BLaER1 treated with 17β-estradiol and CSF1 and Interleukin-3, amounts not matched to agents 10 nM and 100 nM (cell line): ENCODE measurements around the gene MLF2.
A peak's percentile ranks its signal among the peaks of the same experiment; 100 is the strongest.

Experiments used
- H3K27ac ChIP-seq, 11 experiments: shearing (Covaris generic); formaldehyde crosslinking; 2 replicates each; pipeline ENCODE4 v1.8.1; 2022
- H3K27me3 ChIP-seq, 11 experiments: shearing (Covaris generic); formaldehyde crosslinking; 2 replicates each; pipeline ENCODE4 v1.8.1; 2022
- H3K36me3 ChIP-seq, 11 experiments: shearing (Covaris generic); formaldehyde crosslinking; 2 replicates each; pipeline ENCODE4 v1.8.1; 2022
- H3K4me1 ChIP-seq, 10 experiments: shearing (Covaris generic); formaldehyde crosslinking; 2 replicates each; pipeline ENCODE4 v1.8.1; 2022
- H3K4me2 ChIP-seq, 11 experiments: shearing (Covaris generic); formaldehyde crosslinking; 2 replicates each; pipeline ENCODE4 v1.8.1; 2022
- H3K4me3 ChIP-seq, 10 experiments: shearing (Covaris generic); formaldehyde crosslinking; 2 replicates each; pipeline ENCODE4 v1.8.1; 2022
- H3K9ac ChIP-seq, 11 experiments: shearing (Covaris generic); formaldehyde crosslinking; 2 replicates each; pipeline ENCODE4 v1.8.1; 2022
- H3K9me3 ChIP-seq, 11 experiments: shearing (Covaris generic); formaldehyde crosslinking; replicated peaks in 1 of 11; 2 replicates each; pipeline ENCODE4 v1.8.1; 2022
- H4K20me1 ChIP-seq, 11 experiments: shearing (Covaris generic); formaldehyde crosslinking; 2 replicates each; pipeline ENCODE4 v1.8.1; 2022
- Cebpa-rat ChIP-seq, 11 experiments: shearing (Covaris generic); IDR thresholded peaks; 2 replicates each; pipeline ENCODE4 v1.8.1; 2022

Gene MLF2, protein sequence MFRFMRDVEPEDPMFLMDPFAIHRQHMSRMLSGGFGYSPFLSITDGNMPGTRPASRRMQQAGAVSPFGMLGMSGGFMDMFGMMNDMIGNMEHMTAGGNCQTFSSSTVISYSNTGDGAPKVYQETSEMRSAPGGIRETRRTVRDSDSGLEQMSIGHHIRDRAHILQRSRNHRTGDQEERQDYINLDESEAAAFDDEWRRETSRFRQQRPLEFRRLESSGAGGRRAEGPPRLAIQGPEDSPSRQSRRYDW

DNA sequence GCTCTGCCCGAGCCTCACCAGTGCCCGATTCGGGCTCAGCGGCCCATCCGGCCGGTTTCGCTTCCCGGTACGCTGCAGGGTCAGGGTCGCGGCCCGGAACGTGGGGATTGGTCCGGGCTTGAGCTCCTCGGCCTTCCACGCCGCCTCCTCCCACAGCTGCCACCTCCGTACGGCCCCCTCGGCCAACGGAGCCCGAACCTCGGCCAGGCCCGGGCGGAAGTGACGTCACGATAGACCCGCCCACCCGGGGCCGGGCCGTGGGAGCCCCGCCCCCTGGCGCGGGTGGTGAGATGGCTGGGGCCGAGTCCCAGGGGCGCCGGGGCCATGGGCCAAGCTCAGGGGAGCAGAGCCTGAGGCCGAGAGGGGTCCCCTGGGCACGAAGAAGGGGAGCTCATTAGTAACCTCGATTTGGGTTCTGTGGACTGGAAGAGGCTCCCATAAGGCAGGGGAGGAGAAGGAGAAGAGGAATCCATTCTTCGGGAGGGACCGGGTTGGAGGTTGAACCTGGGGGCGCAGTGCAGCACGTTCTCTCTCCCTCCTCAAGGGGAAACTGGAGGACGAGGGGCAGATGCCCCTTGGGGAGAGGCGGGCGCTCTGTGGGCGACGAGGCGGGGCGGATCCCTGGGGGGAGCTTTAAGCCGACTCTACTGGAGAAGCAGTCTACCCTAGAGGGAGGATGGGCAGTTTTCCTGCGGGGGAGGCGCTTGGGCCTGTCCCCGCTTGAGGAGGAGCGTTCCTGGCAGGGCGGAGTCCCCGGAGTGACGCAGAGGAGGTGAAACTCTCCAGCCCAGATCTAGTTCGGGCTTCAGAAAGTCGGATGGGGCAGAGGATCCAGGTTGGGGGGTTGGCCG lies at the start of gene MLF2:
MLF2 (minus strand) TSS at position 221 of the 851 bp plus-strand sequence. CDS start 807 bp downstream, outside the sequence.
- TF ChIP-seq Cebpa-rat (IDR thresholded peaks at IDR 0.05): no peak
- Histone ChIP-seq H3K9me3 (no peaks in the 10 kb centered on the region), H3K36me3 (peaks cover 37 to 40% (median 38%) of the 10 kb centered on the region in 11 experiments), H3K27me3 (no peaks in the 10 kb centered on the region; a peak in 1 of 22 replicates), H4K20me1 (peaks cover 0 to 36% (median 11%) of the 10 kb centered on the region in 11 experiments; a peak in 12 of 22 replicates), H3K27ac (peak within 1 kb of the TSS; percentile 84 to 97 (median 92)), H3K4me1 (peaks cover 33 to 54% (median 43%) of the 10 kb centered on the region in 10 experiments), H3K4me2 (peak within 1 kb of the TSS; percentile 84 to 99 (median 95)), H3K9ac (peak within 1 kb of the TSS; percentile 92 to 97 (median 94)), H3K4me3 (peak within 1 kb of the TSS; percentile 82 to 93 (median 88))

DNA sequence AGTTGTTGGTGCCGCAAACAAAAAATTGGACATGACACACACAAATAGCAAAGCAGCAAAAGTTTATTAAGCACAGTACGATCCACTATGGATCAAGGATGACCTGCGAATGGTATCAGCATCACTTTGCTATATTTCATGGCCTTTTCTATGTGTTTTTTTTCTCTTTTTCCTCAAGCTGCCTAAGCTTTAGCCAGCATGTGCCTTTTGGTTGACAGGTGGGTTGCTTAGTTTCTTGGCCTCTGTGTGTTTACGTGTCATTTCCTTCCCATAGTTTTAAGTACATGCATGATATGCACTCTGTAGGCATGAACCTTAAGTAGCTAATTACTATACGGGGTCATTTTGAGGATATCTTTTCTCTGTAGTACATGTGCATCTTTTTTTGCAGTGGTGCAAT lies 46.2 kb upstream of the MLF2 start:
- H3K27ac ChIP-seq: no peak overlapping the region
- no peak overlapping the region for H3K9ac ChIP-seq
- no peak overlapping the region for H3K4me2 ChIP-seq
- H3K36me3 ChIP-seq: peaks cover 0 to 32% (median 0%) of the 10 kb centered on the region in 11 experiments; a peak in 3 of 22 replicates
- TF ChIP-seq Cebpa-rat (IDR thresholded peaks at IDR 0.05): no peak
- 0 out of 20 replicates have a peak, but pooled peaks cover 0 to 1% (median 0%) of the 10 kb centered on the region in 10 experiments for H3K4me1 ChIP-seq
- H3K27me3 ChIP-seq: peaks cover 43 to 68% (median 63%) of the 10 kb centered on the region in 11 experiments
- no peak overlapping the region for H3K4me3 ChIP-seq
- peaks cover 0 to 4% (median 0%) of the 10 kb centered on the region in 11 experiments; a peak in 3 of 22 replicates for H3K9me3 ChIP-seq
- H4K20me1 ChIP-seq: peaks cover 0 to 14% (median 0%) of the 10 kb centered on the region in 11 experiments; a peak in 4 of 22 replicates

DNA sequence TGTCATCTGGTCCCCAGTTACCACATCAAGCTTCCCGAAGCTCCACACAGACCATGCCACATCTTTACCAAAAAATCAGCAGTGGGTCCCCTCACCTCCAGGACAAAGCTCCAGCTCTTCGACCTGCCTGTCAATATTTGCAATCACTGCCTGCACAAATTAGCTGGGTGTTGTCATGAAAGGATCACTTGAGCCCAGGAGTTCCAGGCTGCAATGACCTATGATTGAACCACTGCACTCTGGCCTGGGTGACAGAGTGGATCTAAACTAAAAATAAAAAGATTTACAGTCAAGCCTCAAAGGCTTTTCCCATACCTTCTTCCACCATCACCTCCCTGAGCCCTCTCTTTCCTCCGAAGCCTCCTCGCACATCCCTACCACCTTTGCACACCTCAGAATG lies 43.6 kb upstream of the MLF2 start:
- peaks cover 0 to 4% (median 0%) of the 10 kb centered on the region in 11 experiments; a peak in 1 of 22 replicates for H3K9me3 ChIP-seq
- peaks cover 43 to 89% (median 81%) of the 10 kb centered on the region in 11 experiments for H3K27me3 ChIP-seq
- no peak overlapping the region for H3K27ac ChIP-seq
- H3K4me3 ChIP-seq: no peak overlapping the region
- peaks cover 0 to 30% (median 3%) of the 10 kb centered on the region in 11 experiments; a peak in 10 of 22 replicates for H4K20me1 ChIP-seq
- peaks cover 22 to 27% (median 24%) of the 10 kb centered on the region in 10 experiments for H3K4me1 ChIP-seq
- no peak overlapping the region for H3K4me2 ChIP-seq
- H3K9ac ChIP-seq: no peak overlapping the region
- peaks cover 0 to 20% (median 0%) of the 10 kb centered on the region in 11 experiments; a peak in 2 of 22 replicates for H3K36me3 ChIP-seq
- no peak for TF ChIP-seq Cebpa-rat (IDR thresholded peaks at IDR 0.05)

DNA sequence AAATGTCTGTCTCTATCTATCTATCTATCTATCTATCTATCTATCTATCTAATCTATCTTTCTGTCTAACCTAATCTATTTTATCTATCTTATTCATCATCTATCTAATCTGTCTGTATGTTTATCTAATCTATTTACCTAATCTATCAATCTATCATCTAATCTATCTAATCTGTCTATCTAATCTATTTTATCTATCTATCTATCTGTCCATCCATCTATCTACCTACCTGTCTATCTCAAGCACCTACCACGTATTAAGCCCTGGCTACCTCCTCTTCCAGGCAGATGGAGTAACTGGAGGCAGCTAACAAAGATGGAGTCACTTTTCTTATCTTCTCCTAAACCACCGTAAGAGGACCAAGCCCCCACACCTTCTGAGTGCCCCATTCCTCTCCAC lies 42.1 kb upstream of the MLF2 start:
- H3K27me3 ChIP-seq: peaks cover 52 to 98% (median 92%) of the 10 kb centered on the region in 11 experiments
- peaks cover 25 to 38% (median 30%) of the 10 kb centered on the region in 10 experiments for H3K4me1 ChIP-seq
- H3K4me2 ChIP-seq: no peak overlapping the region
- no peak for TF ChIP-seq Cebpa-rat (IDR thresholded peaks at IDR 0.05)
- peaks cover 0 to 31% (median 3%) of the 10 kb centered on the region in 11 experiments; a peak in 11 of 22 replicates for H4K20me1 ChIP-seq
- H3K36me3 ChIP-seq: peaks cover 0 to 12% (median 0%) of the 10 kb centered on the region in 11 experiments; a peak in 2 of 22 replicates
- no peak overlapping the region for H3K4me3 ChIP-seq
- no peak overlapping the region for H3K27ac ChIP-seq
- no peak overlapping the region for H3K9ac ChIP-seq
- peaks cover 0 to 4% (median 0%) of the 10 kb centered on the region in 11 experiments; a peak in 1 of 22 replicates for H3K9me3 ChIP-seq

DNA sequence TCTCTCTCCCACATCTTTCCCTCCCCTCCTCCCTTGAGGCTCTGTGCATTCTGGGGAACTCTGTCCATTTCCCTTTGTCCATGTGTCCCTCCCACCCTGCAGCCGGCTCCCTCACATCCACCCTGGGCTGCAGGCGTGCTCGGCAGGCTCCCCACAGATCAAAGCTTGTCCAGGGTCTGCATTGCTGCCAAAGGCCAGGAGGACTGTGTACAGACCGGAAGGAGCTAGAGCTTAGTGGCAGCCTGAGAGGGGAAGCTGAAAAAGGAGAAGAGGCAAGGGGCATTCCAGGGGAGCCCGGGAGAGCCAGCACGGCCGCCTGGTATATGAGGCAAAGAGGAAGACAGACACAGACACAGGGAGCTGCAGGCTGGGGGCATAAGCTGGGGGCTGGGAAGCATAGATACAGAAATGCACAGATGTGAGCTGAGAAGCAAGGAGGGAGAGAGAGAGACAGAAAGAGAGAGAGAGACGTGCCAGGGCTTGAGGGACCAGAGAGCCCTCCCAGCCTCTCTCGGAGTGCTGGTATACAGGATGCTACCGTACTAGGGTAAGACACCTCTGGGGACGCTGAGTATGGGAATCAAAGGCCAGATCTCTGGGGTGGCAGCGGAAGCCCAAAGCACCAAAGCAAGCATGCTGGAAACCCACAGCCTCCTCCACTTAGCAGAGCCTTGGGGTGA lies 39.7 kb upstream of the MLF2 start:
- Histone ChIP-seq H3K9ac (peak overlapping the region in 9 of 11 experiments; percentile 1 to 76 (median 14); a peak in 8 of 22 replicates), H3K9me3 (no peaks in the 10 kb centered on the region), H3K4me2 (peak overlapping the region; percentile 87 to 98 (median 93)), H3K27ac (peak overlapping the region in 6 of 11 experiments; percentile 29 to 85 (median 46); a peak in 10 of 22 replicates), H4K20me1 (peaks cover 0 to 43% (median 0%) of the 10 kb centered on the region in 11 experiments; a peak in 11 of 22 replicates), H3K4me3 (peak overlapping the region; percentile 3 to 37 (median 23); a peak in 14 of 20 replicates), H3K4me1 (peaks cover 32 to 60% (median 39%) of the 10 kb centered on the region in 10 experiments), H3K36me3 (peaks cover 0 to 11% (median 0%) of the 10 kb centered on the region in 11 experiments; a peak in 2 of 22 replicates), H3K27me3 (peaks cover 49 to 98% (median 92%) of the 10 kb centered on the region in 11 experiments)
- TF ChIP-seq Cebpa-rat (IDR thresholded peaks at IDR 0.05): no peak

DNA sequence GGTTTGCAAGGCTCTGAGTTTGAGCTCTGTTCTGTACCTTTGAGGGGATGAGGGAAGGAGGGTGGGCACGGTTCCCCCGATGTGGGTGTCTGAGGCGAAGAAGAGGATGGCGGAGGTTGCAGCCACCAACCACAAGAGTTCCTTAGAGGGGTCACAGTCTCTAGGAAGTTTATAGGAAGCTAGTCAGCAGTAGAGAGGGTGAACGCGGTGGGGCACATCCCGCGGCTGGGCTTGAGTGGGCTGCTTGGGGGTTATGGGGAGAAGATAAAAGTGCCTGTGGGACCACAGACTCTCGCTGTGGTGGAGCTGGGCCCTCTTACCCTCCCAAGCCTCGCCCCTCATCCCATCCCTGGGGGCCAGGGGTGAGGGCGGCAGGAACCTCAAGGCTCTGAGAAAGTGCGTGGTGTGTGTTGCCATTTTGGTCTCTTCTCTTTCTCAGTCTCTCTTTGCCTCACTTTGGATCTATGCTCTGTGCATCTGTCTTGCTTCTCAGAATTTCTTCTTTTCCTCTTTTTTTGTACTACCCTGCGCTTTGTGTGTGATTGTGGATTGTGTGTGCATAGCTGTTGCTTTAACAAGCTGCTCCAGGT lies 39.1 kb upstream of the MLF2 start:
- Histone ChIP-seq H3K9me3 (no peaks in the 10 kb centered on the region), H3K4me3 (peak overlapping the region in 9 of 10 experiments; percentile 3 to 37 (median 23); a peak in 11 of 20 replicates), H3K4me2 (peak overlapping the region; percentile 87 to 98 (median 93))

DNA sequence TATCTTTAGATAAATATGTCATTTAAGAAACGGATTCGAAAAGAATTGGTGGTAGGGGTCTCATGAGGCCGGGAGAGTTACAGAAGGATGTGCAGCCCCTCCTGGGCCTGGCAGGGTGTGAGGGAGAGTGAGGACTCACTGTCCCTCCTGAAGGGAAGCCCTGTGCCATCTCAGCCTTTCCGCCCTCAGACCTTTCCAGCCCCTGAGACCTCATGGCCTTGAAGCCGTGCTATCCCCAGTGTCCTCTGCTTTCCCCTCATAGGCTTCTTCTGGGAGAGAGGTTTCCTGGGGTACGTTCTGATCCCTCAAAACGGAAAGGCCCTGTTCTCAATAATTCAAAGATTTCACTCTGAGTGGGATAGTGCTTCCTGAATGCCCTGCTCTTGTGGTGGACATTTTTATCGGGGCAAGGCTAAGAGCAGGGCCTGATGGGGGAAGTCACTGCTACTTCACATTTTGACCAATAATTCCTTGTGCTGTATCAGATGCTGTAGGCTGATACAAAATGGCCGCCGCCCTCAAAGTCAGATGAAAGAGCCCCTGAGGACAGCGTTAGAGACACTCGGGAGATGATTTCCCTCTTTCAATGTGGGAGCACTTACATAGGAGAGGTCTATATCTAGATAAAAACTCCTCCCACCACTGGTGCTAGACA lies 37.7 kb upstream of the MLF2 start:
- H3K4me2 ChIP-seq: peak overlapping the region in 2 of 11 experiments; percentile 90 to 98; a peak in 4 of 22 replicates

More for the DNA sequence above, 39.1 kb upstream of the MLF2 start:
- H4K20me1 ChIP-seq: peaks cover 0 to 43% (median 0%) of the 10 kb centered on the region in 11 experiments; a peak in 11 of 22 replicates
- peaks cover 43 to 98% (median 92%) of the 10 kb centered on the region in 11 experiments for H3K27me3 ChIP-seq
- H3K9ac ChIP-seq: peak overlapping the region in 8 of 11 experiments; percentile 6 to 76 (median 16); a peak in 8 of 22 replicates
- H3K4me1 ChIP-seq: peaks cover 32 to 67% (median 41%) of the 10 kb centered on the region in 10 experiments
- H3K36me3 ChIP-seq: peaks cover 0 to 11% (median 0%) of the 10 kb centered on the region in 11 experiments; a peak in 2 of 22 replicates
- peak overlapping the region in 6 of 11 experiments; percentile 29 to 85 (median 46); a peak in 13 of 22 replicates for H3K27ac ChIP-seq
- TF ChIP-seq Cebpa-rat (IDR thresholded peaks at IDR 0.05): no peak

More for the DNA sequence above, 37.7 kb upstream of the MLF2 start:
- Histone ChIP-seq H3K9me3 (no peaks in the 10 kb centered on the region), H3K36me3 (0 out of 22 replicates have a peak, but pooled peaks cover 0 to 4% (median 0%) of the 10 kb centered on the region in 11 experiments), H3K4me1 (peaks cover 32 to 77% (median 44%) of the 10 kb centered on the region in 10 experiments), H3K4me3 (peak overlapping the region in 1 of 10 experiments; percentile 46; a peak in 2 of 20 replicates), H3K9ac (no peak overlapping the region; a peak in 1 of 22 replicates), H3K27ac (no peak overlapping the region), H4K20me1 (peaks cover 0 to 34% (median 0%) of the 10 kb centered on the region in 11 experiments; a peak in 11 of 22 replicates), H3K27me3 (peaks cover 29 to 97% (median 92%) of the 10 kb centered on the region in 11 experiments)
- TF ChIP-seq Cebpa-rat (IDR thresholded peaks at IDR 0.05): no peak
